A549 (cell line): Measurements from ENCODE around the gene NR1D1.

Experiments used
- BHLHE40 ChIP-seq: IDR thresholded peaks from 2 replicates; pipeline ENCODE4 v1.6.1; 2012; ENCODE audit warnings: low read depth, low read length, inconsistent platforms
- CHD2 ChIP-seq: fragments of 150-350 bp; IDR thresholded peaks from 2 replicates; pipeline ENCODE4 v1.6.1; 2014; ENCODE audit warnings: low read length; ENCODE audit not compliant: partially characterized antibody
- RFX5 ChIP-seq: fragments of 450-650 bp; IDR thresholded peaks from 2 replicates; pipeline ENCODE4 v1.7.1; 2014; ENCODE audit warnings: antibody characterized with exemption, mild to moderate bottlenecking, moderate library complexity

- TF ChIP-seq BHLHE40: no peak
- no peak for TF ChIP-seq RFX5
- no peak for TF ChIP-seq CHD2
Measured at GRCh38 chr17:40123811-40124114, 23.4 kb upstream of the NR1D1 start.
